Measurements from ENCODE around the gene LARP4. TPM values are rescaled to one million over a fixed set of nuclear protein-coding genes. Genes with fewer than 3 reads are reported as not detected.
A peak's percentile ranks its signal among the peaks of the same experiment; 100 is the strongest.
"Not testable (repeated sequence)": the region's sequence is repeated elsewhere in the genome, so short reads cannot be mapped to it uniquely, and the experiment has no call there.

LARP4 gene
- total RNA-seq, 1 experiment from 2014 or later = 27.9 TPM

- peak; percentile 16 for DNase-seq (ENCODE audit: low read depth)
Measured at GRCh38 chr12:50400104-50400637, 514 bp upstream of the LARP4 start.

GRCh38 chr12:50401500-50402081 is 906 bp downstream of the LARP4 start:
- DNase-seq (ENCODE audit: low read depth) = peak; percentile 28

GRCh38 chr12:50402264-50403000 is 1.7 kb downstream of the LARP4 start:
- DNase-seq (ENCODE audit: low read depth) = no peak

- DNase-seq (ENCODE audit: low read depth) = no peak
Measured at GRCh38 chr12:50403001-50403440, 2.3 kb downstream of the LARP4 start.

- DNase-seq (ENCODE audit: low read depth) = no peak
Measured at GRCh38 chr12:50404307-50404706, 3.6 kb downstream of the LARP4 start.

- no peak for DNase-seq (ENCODE audit: low read depth)
Measured at GRCh38 chr12:50411051-50411660, 10.5 kb downstream of the LARP4 start.

- DNase-seq (ENCODE audit: low read depth) = no peak
Measured at GRCh38 chr12:50415899-50416479, 15.3 kb downstream of the LARP4 start.

- no peak for DNase-seq (ENCODE audit: low read depth)
Measured at GRCh38 chr12:50419112-50419909, 18.6 kb downstream of the LARP4 start.

- DNase-seq (ENCODE audit: low read depth) = not testable (repeated sequence)
Measured at GRCh38 chr12:50422855-50423254, 22.2 kb downstream of the LARP4 start.

GRCh38 chr12:50423342-50423741 is 22.7 kb downstream of the LARP4 start:
- not testable (repeated sequence) for DNase-seq (ENCODE audit: low read depth)

- DNase-seq (ENCODE audit: low read depth) = peak; percentile 15
Measured at GRCh38 chr12:50425589-50426258, 25.0 kb downstream of the LARP4 start.

- not testable (repeated sequence) for DNase-seq (ENCODE audit: low read depth)
Measured at GRCh38 chr12:50431656-50432055, 31.0 kb downstream of the LARP4 start.

- no peak for DNase-seq (ENCODE audit: low read depth)
Measured at GRCh38 chr12:50440288-50440687, 39.6 kb downstream of the LARP4 start.

GRCh38 chr12:50441763-50442162 is 41.1 kb downstream of the LARP4 start:
- no peak for DNase-seq (ENCODE audit: low read depth)

- DNase-seq (ENCODE audit: low read depth) = no peak
Measured at GRCh38 chr12:50442178-50442908, 41.7 kb downstream of the LARP4 start.

- not testable (repeated sequence) for DNase-seq (ENCODE audit: low read depth)
Measured at GRCh38 chr12:50449671-50450070, 49.0 kb downstream of the LARP4 start.

GRCh38 chr12:50452795-50453194 is 52.1 kb downstream of the LARP4 start:
- no peak for DNase-seq (ENCODE audit: low read depth)

GRCh38 chr12:50453872-50454271 is 53.2 kb downstream of the LARP4 start:
- peak; percentile 47 for DNase-seq (ENCODE audit: low read depth)

- peak; percentile 11 for DNase-seq (ENCODE audit: low read depth)
Measured at GRCh38 chr12:50458606-50459005, 57.9 kb downstream of the LARP4 start.

GRCh38 chr12:50467439-50467838 is 66.8 kb downstream of the LARP4 start:
- no peak for DNase-seq (ENCODE audit: low read depth)
